HepG2 (cell line): Measurements from ENCODE around the gene SESN2. TPM values are rescaled to one million over a fixed set of nuclear protein-coding genes. Genes with fewer than 3 reads are reported as not detected.

Source experiments
- CC2D1A ChIP-seq: sonication (generic); formaldehyde crosslinking; IDR thresholded peaks from 2 replicates; pipeline ENCODE4 v1.8.1; 2023; ENCODE audit warnings: mild to moderate bottlenecking, missing genetic modification reagents
- CENPT ChIP-seq: sonication (generic); formaldehyde crosslinking; IDR thresholded peaks from 2 replicates; pipeline ENCODE4 v1.8.0; 2022; ENCODE audit warnings: low read depth, mild to moderate bottlenecking, moderate library complexity, missing genetic modification reagents
- CERS6 ChIP-seq: sonication (generic); formaldehyde crosslinking; IDR thresholded peaks from 2 replicates; pipeline ENCODE4 v1.5.0; 2020; ENCODE audit warnings: missing genetic modification reagents
- KDM4B ChIP-seq: sonication (generic); formaldehyde crosslinking; IDR thresholded peaks from 2 replicates; pipeline ENCODE4 v1.4.0; 2020; ENCODE audit warnings: missing genetic modification reagents
- MIXL1 ChIP-seq: IDR thresholded peaks from 2 replicates; pipeline ENCODE4 v1.6.1; 2016
- MTERF4 ChIP-seq: sonication (generic); formaldehyde crosslinking; IDR thresholded peaks from 2 replicates; pipeline ENCODE4 v1.8.0; 2023; ENCODE audit warnings: mild to moderate bottlenecking, missing genetic modification reagents
- MXI1 ChIP-seq: IDR thresholded peaks from 3 replicates; pipeline ENCODE4 v1.6.1; 2012; ENCODE audit warnings: low read depth, low read length, inconsistent platforms, borderline replicate concordance
- NFIB ChIP-seq: sonication (generic); formaldehyde crosslinking; IDR thresholded peaks from 2 replicates; pipeline ENCODE4 v1.9.0; 2021; ENCODE audit warnings: missing genetic modification reagents, mild to moderate bottlenecking, borderline replicate concordance
- PTBP1 ChIP-seq: fragments of 200-400 bp; formaldehyde crosslinking; IDR thresholded peaks from 2 replicates; pipeline ENCODE4 v1.6.1; 2018; ENCODE audit warnings: low read length, low read depth; ENCODE audit not compliant: poor library complexity, severe bottlenecking
- RBAK ChIP-seq: sonication (generic); formaldehyde crosslinking; IDR thresholded peaks from 2 replicates; pipeline ENCODE4 v1.5.1; 2020; ENCODE audit warnings: mild to moderate bottlenecking, missing genetic modification reagents
- SPEN ChIP-seq: sonication (generic); formaldehyde crosslinking; IDR thresholded peaks from 2 replicates; pipeline ENCODE4 v1.5.1; 2020; ENCODE audit warnings: low read depth, mild to moderate bottlenecking, missing genetic modification reagents
- STAT6 ChIP-seq: sonication (generic); formaldehyde crosslinking; IDR thresholded peaks from 2 replicates; pipeline ENCODE4 v1.4.0; 2020; ENCODE audit warnings: missing genetic modification reagents, mild to moderate bottlenecking, borderline replicate concordance
- SUZ12 ChIP-seq: fragments of 150-350 bp; IDR thresholded peaks from 2 replicates; pipeline ENCODE4 v1.6.1; 2014; ENCODE audit warnings: low read depth, low read length
- UBTF ChIP-seq: sonication (generic); formaldehyde crosslinking; IDR thresholded peaks from 2 replicates; pipeline ENCODE4 v1.4.0; 2020; ENCODE audit warnings: mild to moderate bottlenecking, missing genetic modification reagents
- ZNF451 ChIP-seq: sonication (generic); formaldehyde crosslinking; IDR thresholded peaks from 2 replicates; pipeline ENCODE4 v1.5.0; 2020; ENCODE audit warnings: mild to moderate bottlenecking, missing genetic modification reagents
- ZNF549 ChIP-seq: sonication (generic); formaldehyde crosslinking; IDR thresholded peaks from 2 replicates; pipeline ENCODE4 v1.5.0; 2020; ENCODE audit warnings: missing genetic modification reagents
- ZNF563 ChIP-seq: sonication (generic); formaldehyde crosslinking; IDR thresholded peaks from 2 replicates; pipeline ENCODE4 v1.8.0; 2022; ENCODE audit warnings: mild to moderate bottlenecking, moderate library complexity, missing genetic modification reagents
- ZNF564 ChIP-seq: sonication (generic); formaldehyde crosslinking; IDR thresholded peaks from 2 replicates; pipeline ENCODE4 v1.8.1; 2023; ENCODE audit warnings: mild to moderate bottlenecking, missing genetic modification reagents
- ZNF577 ChIP-seq: sonication (generic); formaldehyde crosslinking; IDR thresholded peaks from 2 replicates; pipeline ENCODE4 v1.4.0; 2020; ENCODE audit warnings: mild to moderate bottlenecking, low read depth, missing genetic modification reagents, borderline replicate concordance
- ZNF616 ChIP-seq: sonication (generic); formaldehyde crosslinking; IDR thresholded peaks from 2 replicates; pipeline ENCODE4 v1.5.0; 2020; ENCODE audit warnings: low read depth, mild to moderate bottlenecking, missing genetic modification reagents
- ZNF788 ChIP-seq: sonication (generic); formaldehyde crosslinking; IDR thresholded peaks from 2 replicates; pipeline ENCODE4 v1.5.0; 2020; ENCODE audit warnings: mild to moderate bottlenecking, missing genetic modification reagents, borderline replicate concordance
- polyA plus RNA-seq, 8 experiments: library from polyadenylated mRNA; depleted of rRNA in 3 of 8; stranded (reverse) in 7 of 8; unstranded in 1 of 8; fragments of >200 nt; fragmentation: Illumina TruSeq in 4 of 8; extraction: Trizol in 4 of 8; gene quantifications; 2 replicates each; pipeline versions ENCODE4 v1.2.1 to v1.2.3, GENCODE V29; 2011 to 2016; ENCODE audit warnings: low read depth in 4 of 8, missing spikeins in 1 of 8, mixed read lengths in 1 of 8; ENCODE audit not compliant: insufficient read depth in 1 of 8
- total RNA-seq, 5 experiments: library from RNA; depleted of rRNA; stranded (reverse); fragments of >200 nt; fragmentation: Illumina TruSeq; extraction: Trizol; gene quantifications; 2 replicates each; pipeline ENCODE4 v1.2.3, GENCODE V29; 2016; ENCODE audit warnings: low read depth in 1 of 5
- TF ChIP-seq, protein P1 (sequence below): sonication (generic); formaldehyde crosslinking; IDR thresholded peaks from 2 replicates; pipeline ENCODE4 v1.4.0; 2020; ENCODE audit warnings: missing genetic modification reagents, borderline replicate concordance

The SESN2 gene
- total and polyA plus RNA-seq, 2 of the 13 experiments (the other 11 are each of a cell fraction or from before 2014, with no cell fraction given), result 13.2 to 19.1 TPM

GRCh38 chr1:28290851-28291250, 31.5 kb downstream of the SESN2 start (continued):
- TF ChIP-seq STAT6 (CRISPR knock-in tag) (no peak), ZNF788 (CRISPR knock-in tag) (no peak), CERS6 (CRISPR knock-in tag) (no peak), MIXL1 (CRISPR knock-in tag) (peak; percentile 50; the same call in 1 of the 2 replicates), MTERF4 (CRISPR knock-in tag) (no peak), PTBP1 (no peak), RBAK (no peak), ZNF549 (CRISPR knock-in tag) (no peak), CC2D1A (CRISPR knock-in tag) (no peak), KDM4B (CRISPR knock-in tag) (no peak), UBTF (CRISPR knock-in tag) (0 out of 2 replicates have a peak, but pooled peaks have one; percentile 32), ZNF563 (CRISPR knock-in tag) (no peak), ZNF616 (no peak), SPEN (CRISPR knock-in tag) (no peak), ZNF577 (CRISPR knock-in tag) (no peak), CENPT (CRISPR knock-in tag) (no peak), NFIB (CRISPR knock-in tag) (no peak), ZNF451 (CRISPR knock-in tag) (no peak), ZNF564 (CRISPR knock-in tag) (no peak), MXI1 (no peak; the same call in 2 of the 3 replicates), SUZ12 (no peak)
- TF ChIP-seq, protein P1, sequence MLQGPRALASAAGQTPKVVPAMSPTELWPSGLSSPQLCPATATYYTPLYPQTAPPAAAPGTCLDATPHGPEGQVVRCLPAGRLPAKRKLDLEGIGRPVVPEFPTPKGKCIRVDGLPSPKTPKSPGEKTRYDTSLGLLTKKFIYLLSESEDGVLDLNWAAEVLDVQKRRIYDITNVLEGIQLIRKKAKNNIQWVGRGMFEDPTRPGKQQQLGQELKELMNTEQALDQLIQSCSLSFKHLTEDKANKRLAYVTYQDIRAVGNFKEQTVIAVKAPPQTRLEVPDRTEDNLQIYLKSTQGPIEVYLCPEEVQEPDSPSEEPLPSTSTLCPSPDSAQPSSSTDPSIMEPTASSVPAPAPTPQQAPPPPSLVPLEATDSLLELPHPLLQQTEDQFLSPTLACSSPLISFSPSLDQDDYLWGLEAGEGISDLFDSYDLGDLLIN (CRISPR knock-in tag), result no peak
